Right lobe of liver (tissue), 4 donors: ENCODE results near the gene LIF.

ENCODE experiments used
- CTCF ChIP-seq, 4 donors: fragments of 200-600 bp in 3 of 4; fragments of 450-650 bp in 1 of 4; IDR thresholded peaks; one replicate each; pipeline versions ENCODE4 v1.5.1 to v1.8.0; 2016 to 2022; ENCODE audit warnings: antibody characterized with exemption in 4 of 4, mild to moderate bottlenecking in 2 of 4
- POLR2A ChIP-seq: fragments of 450-650 bp; IDR thresholded peaks from one replicate; pipeline ENCODE4 v1.6.1; 2017; ENCODE audit warnings: antibody characterized with exemption, mild to moderate bottlenecking
- donor health status: DM: no; HTN: no; CAD: no.
- donor health status: DM: no; HTN: no; CAD: no.
- donor health status: DM: no; HTN: yes; CAD: no.

GRCh38 chr22:30224161-30224857, 22.2 kb downstream of the LIF start:
- no peak for TF ChIP-seq CTCF (IDR thresholded peaks at IDR 0.05)
- TF ChIP-seq POLR2A, result no peak
